Measurements from ENCODE around the gene PRR19.
"Not testable (repeated sequence)": the region's sequence is repeated elsewhere in the genome, so short reads cannot be mapped to it uniquely, and the experiment has no call there.

The PRR19 gene, protein sequence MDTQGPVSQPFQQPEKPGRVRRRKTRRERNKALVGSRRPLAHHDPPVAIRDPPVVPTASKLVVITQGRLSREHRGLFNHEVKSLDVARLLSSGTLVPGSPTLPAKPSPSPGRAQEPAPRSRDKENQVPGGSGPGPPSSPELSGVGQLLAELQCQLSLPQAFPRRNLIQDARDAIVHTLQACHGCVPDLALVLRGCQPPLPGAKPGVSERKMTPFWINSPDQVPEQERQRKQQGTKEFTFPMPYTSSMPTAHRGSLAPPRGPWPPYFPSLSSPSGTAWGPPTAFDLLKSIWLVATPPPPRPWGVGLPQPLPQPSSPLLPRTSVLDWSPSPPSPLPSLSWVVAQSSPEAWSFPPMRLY

DNA sequence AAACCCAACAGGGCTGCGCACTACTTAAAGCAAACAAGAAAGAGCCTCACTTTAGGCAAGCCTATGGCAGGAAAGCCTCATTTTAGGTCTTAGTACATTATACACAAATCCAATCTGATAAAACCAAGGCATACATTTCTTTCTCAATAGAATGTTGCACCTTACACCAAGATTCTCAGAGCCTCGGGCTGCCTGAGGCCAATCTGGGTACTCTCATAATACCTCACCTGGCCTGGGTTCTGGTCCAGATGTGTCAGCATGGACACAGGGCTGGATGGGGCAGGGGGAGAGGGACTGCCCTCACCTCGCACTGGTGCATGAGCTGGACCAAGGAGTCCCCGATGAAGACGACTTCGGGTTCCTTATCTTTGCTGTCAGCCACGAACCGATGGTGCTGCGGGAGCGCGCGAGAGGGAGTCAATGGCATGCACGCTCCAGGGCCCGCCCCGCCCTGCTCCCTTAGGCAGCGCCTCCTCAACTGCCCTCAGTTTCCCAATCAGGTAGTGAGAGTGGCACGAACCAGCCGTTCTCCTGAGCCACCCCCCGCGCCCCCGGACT, at the start of gene PRR19:
TSS of gene PRR19 (plus strand) at position 487 of the 558 bp plus-strand sequence. CDS start 7,453 bp downstream, outside the sequence.
- no peak for DNase-seq

DNA sequence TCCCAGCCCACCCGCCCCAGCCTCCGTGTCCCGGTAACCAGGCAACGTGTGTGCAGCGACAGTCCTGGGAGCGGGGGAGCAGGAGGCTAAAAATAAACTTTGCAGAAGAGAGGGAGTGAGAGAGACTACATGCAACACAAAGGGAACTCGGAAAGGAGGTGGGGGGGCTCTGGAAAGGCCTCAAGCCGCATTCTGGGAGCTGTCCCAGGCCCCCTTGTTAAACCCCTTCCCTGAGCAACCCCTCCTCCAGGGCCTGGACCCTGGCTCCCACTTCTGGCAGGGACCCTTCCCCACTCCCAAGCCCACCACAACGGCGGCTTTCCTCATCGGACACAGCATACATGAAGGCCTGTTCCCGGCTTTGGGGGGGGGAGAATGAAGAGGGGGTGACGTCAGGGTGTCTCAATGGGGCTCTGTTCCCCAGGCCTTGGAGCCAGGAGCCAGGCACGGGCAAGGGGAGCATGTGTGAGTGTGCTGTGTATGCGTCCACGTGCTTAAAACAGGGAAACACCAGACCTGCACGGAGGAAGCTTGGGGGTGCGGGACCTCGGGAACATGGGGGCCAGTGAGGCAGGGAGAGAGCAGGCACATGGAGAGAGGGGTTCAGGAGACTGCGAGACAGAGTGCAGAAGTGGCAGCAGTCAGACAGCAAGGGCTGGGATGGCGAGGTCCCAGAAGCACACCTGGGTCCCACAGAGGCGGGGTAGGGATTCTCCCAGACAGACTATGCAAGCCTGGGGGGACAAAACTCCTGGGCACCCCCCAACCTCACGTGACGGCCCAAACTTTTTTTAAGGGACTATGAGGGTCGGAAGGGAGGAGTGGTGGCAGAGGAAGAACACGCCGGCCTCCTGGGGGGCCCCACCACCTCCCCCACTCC, 49.3 kb upstream of the PRR19 start:
- peak; percentile 33 for DNase-seq

DNA sequence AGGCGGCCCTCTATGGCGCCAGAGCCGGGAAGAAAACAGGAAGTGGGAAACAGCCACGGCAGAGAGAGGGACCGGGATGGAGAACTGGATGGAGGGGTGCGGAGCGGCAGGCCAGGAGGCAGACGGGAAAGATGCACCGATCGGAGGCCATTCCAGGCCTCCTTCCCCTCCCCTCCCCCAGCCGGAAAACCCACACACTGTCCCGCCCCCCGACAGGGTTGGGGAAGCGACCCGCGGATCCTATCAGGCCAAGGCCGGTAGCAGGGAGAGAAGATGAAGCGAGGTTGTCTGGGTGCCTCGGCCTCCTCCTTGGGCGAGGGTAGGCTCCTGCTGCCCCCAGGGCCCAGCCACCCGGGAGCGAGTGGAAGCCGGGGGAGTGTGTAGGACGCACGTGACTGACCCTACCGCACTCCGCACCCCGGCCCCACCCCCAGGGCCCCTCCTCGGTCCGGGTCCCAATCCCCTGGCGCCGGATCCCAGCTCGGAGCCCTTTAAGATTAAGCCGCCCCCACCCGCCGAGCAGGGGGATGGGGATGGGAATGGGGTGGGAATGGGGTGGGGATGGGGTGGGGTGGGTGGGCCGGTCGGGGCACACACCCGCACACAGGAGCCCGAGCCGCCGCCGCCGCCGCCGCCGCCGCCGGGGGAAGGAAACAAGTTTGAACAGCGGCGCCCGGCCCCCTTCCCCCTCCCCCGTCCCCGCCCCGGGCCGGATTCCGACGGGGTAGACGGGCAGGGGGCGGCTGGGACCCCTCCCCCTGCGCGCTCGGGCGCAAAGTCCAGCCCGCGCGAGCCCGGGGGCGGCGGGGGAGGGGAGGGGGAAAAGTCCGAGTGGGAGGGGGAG, 48.5 kb upstream of the PRR19 start:
- DNase-seq = peak; percentile 64

DNA sequence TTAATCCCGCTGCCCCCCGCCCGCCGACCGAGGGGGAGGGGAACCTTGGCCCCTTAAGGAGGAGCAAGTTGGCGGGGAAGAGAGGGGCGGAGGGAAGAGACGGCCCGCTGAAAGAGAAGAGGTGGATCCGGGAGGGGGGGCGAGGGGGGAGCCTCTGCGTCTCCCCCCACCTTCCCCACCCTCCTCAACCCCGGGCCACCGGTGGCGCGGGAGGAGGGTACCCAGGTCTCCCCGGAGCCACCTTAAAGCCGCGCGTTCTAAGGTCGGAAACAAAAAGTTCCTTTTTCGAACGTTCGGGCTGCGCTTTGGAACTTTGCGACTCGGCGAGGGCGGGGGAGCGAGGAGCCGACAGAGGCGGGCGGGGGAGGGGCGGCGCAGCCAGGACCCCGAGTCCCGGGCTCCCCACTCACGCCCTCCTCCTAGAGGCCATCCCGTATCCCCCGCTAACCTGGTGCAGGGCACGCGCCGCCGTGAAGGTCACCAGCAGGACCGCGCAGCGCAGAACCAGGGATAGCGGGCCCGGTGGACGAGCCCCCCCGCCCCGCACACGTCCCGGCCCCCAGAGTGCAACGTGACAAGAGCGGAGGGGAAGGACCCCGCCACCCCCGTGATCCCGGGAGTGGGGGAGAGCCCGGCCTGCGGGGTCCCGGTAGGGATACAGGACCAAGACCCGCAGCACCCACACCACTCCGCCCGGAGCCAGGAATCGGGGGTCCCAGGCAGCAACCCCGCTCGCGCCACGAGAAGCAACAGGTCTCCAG, 47.7 kb upstream of the PRR19 start:
- DNase-seq = peak; percentile 79

DNA sequence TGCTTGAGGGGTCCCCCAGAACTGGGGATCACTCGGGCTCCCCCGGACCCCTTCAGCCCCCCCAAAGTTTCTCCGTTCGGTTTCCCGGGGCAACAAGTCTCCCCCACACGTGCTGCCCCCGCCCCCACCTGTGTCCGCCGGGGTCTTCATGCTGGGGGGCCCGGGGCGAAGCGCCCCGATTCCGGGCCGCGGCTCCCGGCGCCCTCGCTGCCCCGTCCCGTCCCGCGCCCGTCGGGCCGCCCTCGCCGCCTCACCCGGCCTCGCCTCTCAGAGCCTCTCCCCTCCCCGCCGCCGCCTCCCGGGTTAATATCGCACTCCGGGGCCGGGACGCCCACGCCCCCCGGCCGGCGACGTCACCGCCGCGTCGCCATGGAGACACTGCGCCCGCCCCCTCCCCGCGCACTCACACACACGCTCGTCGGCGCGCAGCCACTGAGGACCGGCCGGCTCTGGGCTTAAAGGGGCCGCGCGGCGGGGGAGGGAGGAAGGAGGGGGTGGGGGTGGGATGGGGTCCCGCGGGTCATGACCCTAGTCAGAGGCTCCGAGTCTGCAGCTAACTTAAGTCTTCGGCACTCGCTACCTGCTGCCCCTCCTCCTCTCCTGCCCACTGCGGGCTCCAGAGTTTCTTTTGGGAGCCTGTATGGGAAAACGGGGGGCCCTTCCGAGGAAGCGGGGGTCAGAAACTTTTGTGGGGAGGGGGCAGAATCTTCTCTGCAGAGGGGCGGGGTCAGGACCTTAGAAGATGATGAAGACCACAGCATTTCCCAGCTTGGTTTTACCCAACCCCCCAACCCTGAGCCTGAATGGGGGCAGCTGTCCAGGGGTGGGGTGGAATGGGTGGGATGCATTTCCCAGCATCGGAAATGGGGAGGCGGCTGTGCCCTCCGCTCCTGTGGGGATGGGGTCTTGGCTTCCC, 46.8 kb upstream of the PRR19 start, which contains the start of gene ERF:
TSS of gene ERF (minus strand) at position 279 of the 916 bp plus-strand sequence. CDS start at position 150, 129 bp downstream.
- peak; percentile 96 for DNase-seq

DNA sequence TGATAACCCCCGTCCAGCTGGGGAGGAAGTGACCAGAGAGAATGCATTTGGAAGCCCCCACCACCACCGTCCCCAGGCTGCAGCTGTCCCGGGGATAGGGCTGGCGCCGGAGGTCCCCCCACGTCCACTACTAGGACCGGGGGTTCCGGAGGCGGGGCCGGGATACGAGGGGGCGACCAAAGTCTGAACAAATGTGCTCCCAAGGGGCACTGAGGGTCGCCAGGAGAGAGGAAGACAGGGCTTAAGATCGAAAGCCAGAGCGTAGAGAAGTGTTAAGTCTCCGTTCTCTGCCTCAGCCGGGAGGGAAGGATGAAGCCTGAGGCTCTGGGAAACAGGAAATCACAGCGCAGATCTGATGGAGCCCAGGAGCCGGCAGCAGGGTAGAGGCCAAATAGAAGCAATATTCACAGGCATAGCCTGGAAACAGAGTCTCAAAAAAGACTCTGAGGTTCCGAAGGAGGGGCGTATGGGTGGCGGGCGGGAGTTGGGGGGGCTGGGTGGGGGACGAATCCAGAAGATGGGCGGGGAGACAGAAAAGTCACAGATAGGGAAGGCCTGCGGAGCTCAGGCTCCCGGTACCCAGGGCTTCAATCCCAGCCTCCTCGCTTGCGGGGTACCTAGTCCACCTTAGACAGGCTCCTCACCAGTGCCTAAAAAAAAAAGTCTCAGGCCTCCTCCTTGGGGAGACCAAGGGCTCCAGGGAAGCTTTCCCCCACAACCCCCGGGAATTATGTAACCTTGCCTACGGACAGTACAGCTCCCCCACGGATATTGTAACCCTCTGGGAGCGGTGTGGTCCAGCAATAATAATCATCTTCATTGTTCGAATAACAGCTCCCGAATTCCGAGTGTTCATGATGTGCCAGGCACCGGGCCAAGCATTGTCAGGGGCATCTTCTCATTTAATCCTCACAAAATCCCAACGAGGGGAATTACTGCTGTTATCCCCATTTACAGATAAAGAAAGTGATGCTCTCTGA, 45.9 kb upstream of the PRR19 start:
- DNase-seq = no peak

DNA sequence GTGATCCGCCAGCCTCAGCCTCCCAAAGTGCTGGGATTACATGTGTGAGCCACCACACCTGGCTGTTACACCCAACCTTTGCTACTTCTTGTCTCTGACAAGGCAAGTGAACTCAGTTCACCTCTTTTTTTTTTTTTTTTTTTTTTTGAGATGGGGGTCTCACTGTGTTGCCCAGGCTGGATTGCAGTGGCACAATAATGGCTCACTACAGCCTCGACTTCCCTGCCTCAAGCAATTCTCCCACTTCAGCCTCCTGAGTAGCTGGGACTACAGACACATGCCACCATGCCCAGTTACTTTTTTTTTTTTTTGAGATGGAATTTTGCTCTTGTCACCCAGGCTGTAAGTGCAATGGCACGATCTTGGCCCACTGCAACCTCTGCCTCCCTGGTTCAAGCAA, 44.1 kb upstream of the PRR19 start:
- DNase-seq = not testable (repeated sequence)

DNA sequence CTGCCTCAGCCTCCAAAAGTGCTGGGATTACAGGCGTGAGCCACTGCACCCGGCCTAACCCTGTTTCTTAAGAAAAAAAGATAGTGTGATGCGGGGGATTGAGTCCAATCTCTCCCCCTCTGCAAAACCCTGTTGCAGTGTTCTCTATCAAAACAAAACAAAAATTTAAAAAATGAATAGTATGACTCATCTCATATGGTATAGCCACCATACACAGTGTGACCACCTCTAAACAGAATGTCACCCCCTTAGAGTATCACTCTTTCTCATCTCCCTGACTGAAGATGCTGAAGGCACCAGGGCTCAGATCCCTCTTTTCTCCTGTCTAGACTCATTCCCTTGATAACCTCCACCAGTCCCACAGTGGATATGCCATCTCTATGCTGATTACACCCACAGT, 40.2 kb upstream of the PRR19 start:
- DNase-seq = no peak

DNA sequence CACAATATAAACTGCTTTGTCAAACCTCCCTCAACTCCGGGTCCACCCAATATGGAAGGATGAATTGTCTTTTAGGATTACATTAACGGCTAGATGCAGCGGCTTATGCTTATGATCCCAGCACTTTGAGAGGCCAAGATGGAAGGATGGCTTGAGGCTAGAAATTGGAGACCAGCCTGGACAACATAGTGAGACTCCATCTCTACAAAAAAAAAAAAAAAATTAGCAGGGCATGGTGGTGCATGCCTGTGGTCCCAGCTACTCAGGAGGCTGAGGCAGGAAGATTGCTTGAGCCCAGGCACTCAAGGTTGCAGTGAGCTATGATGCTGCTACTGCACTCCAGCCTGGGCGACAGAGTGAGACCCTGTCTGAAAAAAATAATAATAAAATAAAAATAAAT, 35.8 kb upstream of the PRR19 start:
- not testable (repeated sequence) for DNase-seq

DNA sequence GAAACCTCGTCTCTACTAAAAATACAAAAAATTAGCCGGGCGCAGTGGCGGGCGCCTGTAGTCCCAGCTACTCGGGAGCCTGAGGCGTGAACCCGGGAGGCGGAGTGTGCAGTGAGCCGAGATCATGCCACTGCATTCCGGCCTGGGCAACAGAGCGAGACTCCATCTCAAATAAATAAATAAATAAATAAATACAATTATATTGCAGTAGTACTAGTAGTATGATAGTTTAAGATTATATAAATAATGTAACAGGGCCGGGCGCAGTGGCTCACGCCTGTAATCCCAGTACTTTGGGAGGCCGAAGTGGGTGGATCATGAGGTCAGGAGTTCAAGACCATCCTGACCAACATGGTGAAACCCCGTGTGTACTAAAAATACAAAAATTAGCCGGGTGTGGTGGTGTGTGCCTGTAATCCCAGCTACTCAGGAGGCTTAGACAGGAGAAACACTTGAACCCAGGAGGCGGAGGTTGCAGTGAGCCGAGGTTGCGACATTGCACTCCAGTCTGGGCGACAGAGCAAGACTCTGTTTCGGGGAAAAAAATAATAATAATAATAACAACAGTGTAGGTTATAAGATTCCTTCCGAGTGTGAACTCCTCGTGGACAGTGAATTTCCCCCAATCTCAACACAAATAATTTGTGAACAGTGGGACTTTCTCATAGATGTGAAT, 34.9 kb upstream of the PRR19 start:
- DNase-seq = not testable (repeated sequence)

DNA sequence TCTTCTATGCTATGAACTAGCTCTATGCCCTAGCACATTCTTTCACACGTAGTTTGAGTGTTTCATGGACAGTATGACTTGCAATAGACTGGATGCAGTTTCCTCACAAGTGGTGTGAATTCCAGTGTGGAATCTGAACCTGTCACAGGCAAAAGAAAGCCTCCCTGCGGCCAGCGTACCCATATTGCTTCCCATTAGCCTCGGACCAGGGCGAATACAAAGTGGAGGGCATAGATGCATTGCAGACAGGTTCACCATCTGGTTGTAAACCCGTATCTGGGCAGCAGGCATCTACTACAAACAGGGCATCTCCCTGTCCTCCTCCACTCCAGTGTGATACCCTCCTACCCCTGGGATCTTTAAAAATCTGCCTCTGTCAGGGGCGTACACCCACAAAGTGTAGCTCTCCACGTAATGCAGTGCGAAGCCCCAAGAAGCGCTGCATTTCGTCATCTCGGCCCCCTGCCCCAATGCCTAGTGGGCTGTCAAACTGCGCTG, 34.2 kb upstream of the PRR19 start:
- no peak for DNase-seq

DNA sequence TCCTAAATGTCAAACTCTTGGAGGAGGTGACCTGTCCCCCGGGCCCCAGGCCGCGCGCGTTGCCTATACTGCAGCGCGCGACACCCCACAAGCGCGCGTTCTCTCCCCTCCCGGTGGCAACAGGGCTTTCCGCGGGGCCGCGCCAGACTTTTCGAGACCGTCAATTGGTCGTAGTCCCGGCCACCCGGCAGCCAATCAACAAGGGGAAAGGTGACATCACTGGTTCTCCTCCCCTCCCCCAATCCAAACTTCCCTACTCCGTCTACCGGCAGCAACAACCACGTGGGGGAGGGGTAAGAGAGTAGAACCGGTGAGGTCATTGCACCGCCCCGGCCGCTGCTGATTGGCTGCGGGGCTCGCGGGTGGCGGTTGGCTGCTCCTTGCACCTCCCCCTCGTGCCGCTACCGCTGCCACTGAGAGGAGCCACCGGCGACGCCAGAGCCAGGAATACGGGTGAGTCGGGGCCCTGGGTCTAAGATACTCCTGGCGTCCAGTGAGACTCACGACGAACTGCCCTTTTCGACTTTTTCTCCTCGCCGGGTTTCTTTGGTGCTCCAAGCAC, 33.7 kb upstream of the PRR19 start:
- DNase-seq = peak; percentile 100

DNA sequence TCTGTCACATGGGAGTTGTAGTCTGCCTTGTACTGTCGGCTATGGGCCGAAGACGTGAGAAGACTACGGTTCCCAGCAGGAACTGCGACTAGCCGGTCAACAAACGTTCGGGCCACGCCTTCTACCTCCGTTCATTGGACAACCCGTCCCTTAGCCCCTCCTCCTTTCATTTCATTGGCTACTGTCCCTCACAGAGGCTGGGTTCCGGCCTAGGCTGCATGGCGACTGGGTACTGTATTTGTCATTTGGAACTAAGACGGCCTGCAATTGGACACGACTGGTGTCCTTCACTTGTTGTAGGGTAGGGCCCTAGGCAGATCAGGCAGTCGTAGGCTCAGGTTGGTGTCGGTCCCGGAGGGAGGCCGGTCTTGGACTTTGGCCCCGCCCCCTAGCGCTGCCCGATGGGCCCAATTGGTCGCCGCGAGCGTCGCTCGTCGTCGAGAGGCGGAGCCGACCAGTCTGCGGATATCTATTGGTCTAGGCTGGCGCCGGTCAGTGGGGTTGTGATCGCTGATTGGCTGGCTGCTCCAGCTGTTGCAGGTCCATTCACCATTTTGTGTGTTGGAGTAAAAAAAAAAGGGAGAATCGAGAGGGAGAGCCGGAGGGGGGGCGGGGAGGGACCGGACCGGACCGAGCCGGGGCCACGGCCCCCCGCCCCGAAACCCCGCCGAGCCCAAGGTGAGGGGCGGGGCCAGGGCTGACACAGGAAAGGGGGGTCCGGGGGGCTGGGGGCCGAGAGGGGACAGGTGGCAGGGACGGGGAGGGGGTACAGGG, 33.0 kb upstream of the PRR19 start, which contains the start of gene CIC:
TSS of gene CIC (plus strand) at position 549 of the 774 bp plus-strand sequence. CDS start 2,532 bp downstream, outside the sequence.
- peak; percentile 100 for DNase-seq

DNA sequence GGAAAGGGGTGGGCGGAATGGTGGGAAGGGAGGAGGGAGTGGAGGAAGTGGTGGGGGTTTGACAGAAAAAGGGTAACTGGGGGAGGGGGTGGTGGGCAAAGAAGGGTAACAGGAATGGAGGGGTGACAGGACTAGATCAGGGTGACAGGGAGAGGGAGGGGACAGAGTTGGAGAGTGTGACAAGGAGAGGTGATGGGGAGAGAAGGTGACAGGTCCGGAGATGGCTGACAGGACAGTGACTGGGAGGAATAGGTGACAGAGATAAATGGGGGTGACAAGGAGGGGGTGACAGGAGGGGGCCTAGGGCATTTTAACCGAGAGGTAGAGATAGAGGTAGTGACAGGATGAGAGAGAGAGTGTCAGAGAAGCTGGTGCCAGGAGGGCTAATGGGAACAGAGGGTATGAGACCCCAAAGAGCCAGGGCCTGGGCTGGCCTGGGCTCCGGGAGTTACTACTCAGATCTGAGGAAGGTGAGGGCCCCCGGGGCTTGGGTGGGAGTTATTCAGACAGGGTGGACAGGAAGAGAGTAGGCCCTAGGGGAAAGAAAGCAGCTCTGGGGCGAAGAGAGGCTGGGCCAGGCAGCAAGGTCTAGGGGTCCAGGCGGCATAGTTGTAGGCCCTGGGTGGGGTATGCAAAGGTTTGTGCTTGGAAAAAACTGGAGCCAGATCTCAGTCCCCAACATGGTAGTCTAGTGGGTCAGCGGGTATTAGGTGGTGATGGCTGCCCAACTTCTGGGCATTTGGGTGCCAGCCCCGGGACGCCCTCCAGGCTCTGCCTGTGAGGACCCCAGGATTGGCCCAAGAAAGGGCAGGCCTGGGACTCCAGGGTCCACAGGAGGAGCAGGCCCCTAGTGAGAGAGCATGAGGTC, 32.2 kb upstream of the PRR19 start:
- peak; percentile 56 for DNase-seq

DNA sequence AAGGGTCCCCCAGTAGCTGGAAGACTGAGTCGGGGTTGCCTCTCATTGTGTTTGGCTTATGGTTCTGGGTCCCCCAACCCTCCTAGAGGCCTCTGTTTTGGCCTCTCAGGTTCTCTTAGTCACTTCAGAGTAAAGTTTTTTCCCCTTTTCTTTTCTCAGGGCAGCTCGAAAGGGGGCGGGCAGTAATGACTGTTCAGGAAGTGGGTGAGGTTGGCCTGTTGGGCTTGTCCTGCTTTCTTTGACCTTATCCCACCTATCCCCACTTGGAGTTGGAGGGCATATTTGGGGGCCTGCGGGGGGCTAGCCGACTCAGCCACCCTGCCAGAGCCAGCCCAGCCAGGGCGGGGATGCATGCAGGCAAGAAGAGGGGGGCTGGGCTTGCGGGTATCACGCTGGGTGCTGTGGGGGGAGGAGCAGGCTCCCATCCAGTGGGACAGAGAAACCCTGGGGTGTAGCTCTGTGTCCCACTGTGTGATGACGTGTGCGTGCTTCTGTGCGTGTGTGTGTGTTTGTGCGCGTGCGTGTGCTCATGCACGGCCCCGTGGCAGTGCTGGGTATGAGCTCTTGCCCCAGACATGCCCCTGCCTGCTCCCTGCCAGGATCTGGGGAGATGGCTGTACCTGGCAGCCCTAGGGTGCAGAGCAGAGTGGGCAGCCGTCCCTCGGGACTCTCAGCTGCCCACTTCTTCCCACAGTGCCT, 31.4 kb upstream of the PRR19 start:
- DNase-seq = peak; percentile 87

DNA sequence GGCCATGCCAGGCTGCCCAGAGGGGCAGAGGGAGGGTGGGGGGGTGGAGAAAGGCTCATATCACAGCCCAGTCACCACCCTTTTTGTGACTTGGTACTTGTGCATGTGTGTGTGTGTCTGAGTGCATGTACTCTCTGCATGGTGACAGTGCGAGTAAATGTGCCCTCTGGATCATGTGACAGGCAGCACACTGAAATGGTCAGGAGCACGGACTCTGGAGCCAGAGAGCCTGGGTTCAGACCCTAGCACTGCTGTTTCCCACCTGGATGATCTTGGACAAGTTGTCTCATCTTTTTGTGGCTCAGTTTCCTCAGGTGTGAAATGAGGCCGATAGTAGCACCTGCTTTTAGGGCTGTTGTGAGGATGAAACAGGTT, 30.9 kb upstream of the PRR19 start:
- DNase-seq = no peak

All from CD4-positive, alpha-beta T cell treated with Interleukin-10 for 1 hour (primary cell).